CD14-positive monocyte (primary cell): ENCODE results near the gene HMG20B. TPM values are rescaled to one million over a fixed set of nuclear protein-coding genes. Genes with fewer than 3 reads are reported as not detected.
"Not testable (repeated sequence)": the region's sequence is repeated elsewhere in the genome, so short reads cannot be mapped to it uniquely, and the experiment has no call there.

Experiments used
- DNase-seq, 3 donors: peaks; one replicate each; pipeline ENCODE4 v3.0.0-alpha.2; 2011 to 2022
- H2AFZ ChIP-seq: 2 replicates; pipeline ENCODE4 v1.6.0; 2012; ENCODE audit warnings: mild to moderate bottlenecking, low read depth, low read length, inconsistent platforms; ENCODE audit not compliant: insufficient read depth, poor library complexity, severe bottlenecking
- H3K27ac ChIP-seq, 2 donors: 1 replicate in 1 of 2; 2 replicates in 1 of 2; pipeline ENCODE4 v1.5.1; 2012 to 2013; ENCODE audit warnings: low read length in 2 of 2, control low read depth in 1 of 2, inconsistent platforms in 1 of 2, low read depth in 1 of 2, mild to moderate bottlenecking in 1 of 2
- H3K27me3 ChIP-seq, 2 donors: one replicate each; pipeline versions ENCODE4 v1.6.0 to v1.6.1; 2011 to 2013; ENCODE audit warnings: low read length in 2 of 2; ENCODE audit not compliant: control insufficient read depth in 2 of 2, insufficient read depth in 2 of 2
- H3K36me3 ChIP-seq, 2 donors: replicated peaks in 1 of 2; 1 replicate in 1 of 2; 2 replicates in 1 of 2; pipeline versions ENCODE4 v1.5.1 to v1.6.1; 2012 to 2013; ENCODE audit warnings: low read length in 2 of 2, control low read depth in 1 of 2, inconsistent platforms in 1 of 2, mild to moderate bottlenecking in 1 of 2; ENCODE audit not compliant: insufficient read depth in 2 of 2, control insufficient read depth in 1 of 2
- H3K4me1 ChIP-seq, 2 donors: 1 replicate in 1 of 2; 2 replicates in 1 of 2; pipeline versions ENCODE4 v1.5.1 to v1.6.1; 2012 to 2013; ENCODE audit warnings: low read length in 2 of 2, control low read depth in 1 of 2, inconsistent platforms in 1 of 2, mild to moderate bottlenecking in 1 of 2, moderate library complexity in 1 of 2; ENCODE audit not compliant: insufficient read depth in 2 of 2, control insufficient read depth in 1 of 2
- H3K4me2 ChIP-seq: replicated peaks from 2 replicates; pipeline ENCODE3; 2012; ENCODE audit warnings: low read length, moderate library complexity, mild to moderate bottlenecking; ENCODE audit not compliant: poor library complexity, severe bottlenecking; ENCODE audit errors: extremely low read depth
- H3K4me3 ChIP-seq, 3 experiments: fragments of 200-600 bp in 1 of 3; sonication (generic) in 1 of 3; replicated peaks in 1 of 3; 1 replicate in 2 of 3; 2 replicates in 1 of 3; pipeline ENCODE4 v1.5.1; 2011 to 2013; ENCODE audit warnings: low read length in 3 of 3, mild to moderate bottlenecking in 3 of 3, control low read depth in 2 of 3, low read depth in 2 of 3, inconsistent platforms in 1 of 3, moderate library complexity in 1 of 3
- H3K79me2 ChIP-seq: 2 replicates; pipeline ENCODE4 v1.6.0; 2012; ENCODE audit warnings: mild to moderate bottlenecking, control low read depth, inconsistent platforms, low read length, moderate library complexity; ENCODE audit not compliant: insufficient read depth
- H3K9ac ChIP-seq: 2 replicates; pipeline ENCODE4 v1.6.0; 2017; ENCODE audit warnings: low read length, mild to moderate bottlenecking; ENCODE audit not compliant: insufficient read depth, poor library complexity, severe bottlenecking
- H3K9me3 ChIP-seq, 2 donors: replicated peaks in 1 of 2; 1 replicate in 1 of 2; 2 replicates in 1 of 2; pipeline versions ENCODE4 v1.5.1 to v1.6.1; 2012 to 2013; ENCODE audit warnings: low read length in 2 of 2, control low read depth in 1 of 2; ENCODE audit not compliant: control insufficient read depth in 1 of 2, insufficient read depth in 1 of 2
- H4K20me1 ChIP-seq: 2 replicates; pipeline ENCODE4 v1.6.0; 2012; ENCODE audit warnings: mild to moderate bottlenecking, low read length, control low read depth, moderate library complexity; ENCODE audit not compliant: insufficient read depth
- H3K27ac Mint-ChIP-seq, 7 donors: one replicate each; pipeline ENCODE4 v1.8.0; 2020; ENCODE audit warnings: mild to moderate bottlenecking in 7 of 7, mixed read lengths in 7 of 7, moderate library complexity in 6 of 7, inconsistent platforms in 2 of 7
- H3K27me3 Mint-ChIP-seq, 3 donors: one replicate each; pipeline ENCODE4 v1.8.0; 2021 to 2022; ENCODE audit warnings: low read depth in 3 of 3, mild to moderate bottlenecking in 3 of 3, mixed read lengths in 3 of 3, moderate library complexity in 3 of 3, inconsistent platforms in 1 of 3
- H3K36me3 Mint-ChIP-seq, 2 donors: one replicate each; pipeline ENCODE4 v1.8.0; 2020; ENCODE audit warnings: mixed read lengths in 2 of 2, inconsistent platforms in 1 of 2, mild to moderate bottlenecking in 1 of 2
- H3K4me1 Mint-ChIP-seq: one replicate; pipeline ENCODE4 v1.8.0; 2020; ENCODE audit warnings: mild to moderate bottlenecking, mixed read lengths
- H3K4me3 Mint-ChIP-seq, 2 donors: one replicate each; pipeline ENCODE4 v1.8.0; 2020; ENCODE audit warnings: mild to moderate bottlenecking in 2 of 2, mixed read lengths in 2 of 2, moderate library complexity in 1 of 2
- H3K9me3 Mint-ChIP-seq, 7 donors: one replicate each; pipeline ENCODE4 v1.8.0; 2020 to 2022; ENCODE audit warnings: mixed read lengths in 7 of 7, mild to moderate bottlenecking in 6 of 7, moderate library complexity in 6 of 7, inconsistent platforms in 2 of 7
- CTCF ChIP-seq: fragments of 200-600 bp; IDR thresholded peaks from one replicate; pipeline ENCODE4 v1.8.0; 2022; ENCODE audit warnings: antibody characterized with exemption, mild to moderate bottlenecking
- WGBS: methylation state at CpG from one replicate; pipeline ENCODE4 v1.1.5; 2013; ENCODE audit warnings: missing lambda C conversion rate; ENCODE audit not compliant: insufficient coverage; 5-methylcytosine and 5-hydroxymethylcytosine counted together
- intact Hi-C, 2 donors: fragments of 100-400 bp; cut with micrococcal nuclease; formaldehyde crosslinking; loops; one replicate each; pipeline versions ENCODE4 v1.15.0 to v1.15.1; 2023
- polyA plus RNA-seq, 3 donors: library from polyadenylated mRNA; depleted of rRNA in 1 of 3; unstranded in 2 of 3; stranded (reverse) in 1 of 3; fragments of 300-500 nt in 2 of 3; fragments of >200 nt in 1 of 3; fragmentation: Illumina TruSeq in 2 of 3; gene quantifications; 1 replicate in 2 of 3; 2 replicates in 1 of 3; pipeline ENCODE4 v1.2.3, GENCODE V29; 2012 to 2021

The HMG20B gene
- polyA plus RNA-seq, 3 donors: 52.4 to 58.8 (median 56.5) TPM

- intact Hi-C loops: no loop called here
- Histone ChIP-seq H3K79me2 (peaks cover 9% of the 10 kb centered on the region), H3K4me3 (no peak overlapping the region), H4K20me1 (peaks cover 29% of the 10 kb centered on the region), H3K27me3 (no peaks in the 10 kb centered on the region), H3K4me2 (no peak overlapping the region), H3K9ac (no peak overlapping the region), H3K4me1 (no peaks in the 10 kb centered on the region), H3K27ac (no peak overlapping the region), H3K9me3 (no peaks in the 10 kb centered on the region), H3K36me3 (peaks cover 73 to 83% of the 10 kb centered on the region in 2 donors), H2AFZ (no peak overlapping the region)
- no peak overlapping the region for H3K4me3 Mint-ChIP-seq
- H3K9me3 Mint-ChIP-seq: no peaks in the 10 kb centered on the region
- DNase-seq: no peak
- H3K27ac Mint-ChIP-seq: no peak overlapping the region
- no peak for TF ChIP-seq CTCF
- 100% methylated on average over 2 of the region's 14 CpGs for WGBS
- no peaks in the 10 kb centered on the region for H3K4me1 Mint-ChIP-seq
- H3K27me3 Mint-ChIP-seq: peaks cover 0 to 1% (median 0%) of the 10 kb centered on the region in 3 donors
- H3K36me3 Mint-ChIP-seq: peaks cover 34 to 46% of the 10 kb centered on the region in 2 donors
Observed at GRCh38 chr19:3528080-3528479, 44.7 kb upstream of the HMG20B start.

GRCh38 chr19:3528539-3529211 lies 44.1 kb upstream of the HMG20B start:
- H3K27ac Mint-ChIP-seq: no peak overlapping the region
- Histone ChIP-seq H3K36me3 (peaks cover 73 to 83% of the 10 kb centered on the region in 2 donors), H4K20me1 (peaks cover 23% of the 10 kb centered on the region), H3K79me2 (peaks cover 3% of the 10 kb centered on the region), H3K27ac (no peak overlapping the region), H3K4me1 (no peaks in the 10 kb centered on the region), H3K9ac (no peak overlapping the region), H2AFZ (no peak overlapping the region), H3K4me3 (no peak overlapping the region), H3K9me3 (no peaks in the 10 kb centered on the region), H3K4me2 (no peak overlapping the region), H3K27me3 (no peaks in the 10 kb centered on the region)
- H3K4me3 Mint-ChIP-seq: no peak overlapping the region
- no peaks in the 10 kb centered on the region for H3K4me1 Mint-ChIP-seq
- DNase-seq: no peak
- H3K27me3 Mint-ChIP-seq: peaks cover 0 to 1% (median 0%) of the 10 kb centered on the region in 3 donors
- 98% methylated on average over 20 of the region's 20 CpGs for WGBS
- intact Hi-C loops: no loop called here
- H3K9me3 Mint-ChIP-seq: no peaks in the 10 kb centered on the region
- peaks cover 37 to 46% of the 10 kb centered on the region in 2 donors for H3K36me3 Mint-ChIP-seq
- TF ChIP-seq CTCF: no peak

- H3K9ac ChIP-seq, intact Hi-C loops, H3K79me2 ChIP-seq, H3K27me3 ChIP-seq, H3K27me3 Mint-ChIP-seq, H3K4me3 Mint-ChIP-seq, H2AFZ ChIP-seq, H3K4me3 ChIP-seq, H3K9me3 ChIP-seq, H3K4me1 ChIP-seq, H3K4me1 Mint-ChIP-seq, H3K27ac ChIP-seq, H3K9me3 Mint-ChIP-seq, DNase-seq, H3K4me2 ChIP-seq, H3K27ac Mint-ChIP-seq: not testable (repeated sequence)
- Histone ChIP-seq H3K36me3 (peaks cover 73 to 83% of the 10 kb centered on the region in 2 donors), H4K20me1 (peaks cover 17% of the 10 kb centered on the region)
- 99% methylated on average over 7 of the region's 7 CpGs for WGBS
- H3K36me3 Mint-ChIP-seq: peaks cover 33 to 46% of the 10 kb centered on the region in 2 donors
Observed at GRCh38 chr19:3529299-3529698, 43.4 kb upstream of the HMG20B start.
